H1 (cell line): Measurements from ENCODE around the gene GMEB2. TPM values are rescaled to one million over a fixed set of nuclear protein-coding genes. Genes with fewer than 3 reads are reported as not detected.

Experiments
- HDAC2 ChIP-seq, 2 experiments: fragments of 300-600 bp in 1 of 2; sonication (generic) in 1 of 2; IDR thresholded peaks; 2 replicates each; pipeline ENCODE4 v1.6.1; 2011 to 2012; ENCODE audit warnings: low read depth in 2 of 2, low read length in 2 of 2, mild to moderate bottlenecking in 2 of 2, moderate library complexity in 2 of 2, borderline replicate concordance in 1 of 2, inconsistent platforms in 1 of 2
- KDM4A ChIP-seq: IDR thresholded peaks from one replicate; pipeline ENCODE4 v1.7.1; 2012; ENCODE audit warnings: low read depth, mild to moderate bottlenecking, moderate library complexity, low read length, inconsistent platforms; ENCODE audit not compliant: severe bottlenecking
- SIN3A ChIP-seq, 2 experiments: IDR thresholded peaks in 1 of 2; conservative IDR thresholded peaks in 1 of 2; 2 replicates each; pipeline ENCODE4 v1.6.1; 2011 to 2012; ENCODE audit warnings: low read length in 2 of 2, improper control_type of control experiment in 1 of 2, low read depth in 1 of 2, mild to moderate bottlenecking in 1 of 2
- TAF1 ChIP-seq: IDR thresholded peaks from 2 replicates; pipeline ENCODE4 v1.6.1; 2011; ENCODE audit warnings: mild to moderate bottlenecking, low read depth, low read length
- polyA plus RNA-seq, 7 experiments: library from polyadenylated mRNA; depleted of rRNA in 3 of 7; stranded (reverse) in 5 of 7; unstranded in 2 of 7; fragments of >200 nt in 5 of 7; fragments of 200-250 nt in 2 of 7; gene quantifications; 1 replicate in 5 of 7; 2 replicates in 1 of 7; 4 replicates in 1 of 7; pipeline versions ENCODE4 v1.2.1 to v1.2.3, GENCODE V29; 2011 to 2013; ENCODE audit warnings: missing spikeins in 2 of 7, mixed read lengths in 2 of 7
- total RNA-seq: library from RNA; stranded (reverse); fragmentation: NEBNext Ultra II Directional; extraction: Animal tissue kit (Norgen Biotek cat#: 25700); gene quantifications from 2 replicates; pipeline ENCODE4 v1.2.1, GENCODE V29; 2021
- TF ChIP-seq, protein P1 (sequence below): fragments of 300-600 bp; sonication (generic); IDR thresholded peaks from 2 replicates; pipeline ENCODE4 v1.7.1; 2012; ENCODE audit warnings: low read length, moderate library complexity, mild to moderate bottlenecking, inconsistent platforms; ENCODE audit not compliant: insufficient replicate concordance

Gene GMEB2
- total and polyA plus RNA-seq, 2 of the 8 experiments (the other 6 are each of a cell fraction or from before 2014, with no cell fraction given), result 12.9 to 14.2 TPM

DNA sequence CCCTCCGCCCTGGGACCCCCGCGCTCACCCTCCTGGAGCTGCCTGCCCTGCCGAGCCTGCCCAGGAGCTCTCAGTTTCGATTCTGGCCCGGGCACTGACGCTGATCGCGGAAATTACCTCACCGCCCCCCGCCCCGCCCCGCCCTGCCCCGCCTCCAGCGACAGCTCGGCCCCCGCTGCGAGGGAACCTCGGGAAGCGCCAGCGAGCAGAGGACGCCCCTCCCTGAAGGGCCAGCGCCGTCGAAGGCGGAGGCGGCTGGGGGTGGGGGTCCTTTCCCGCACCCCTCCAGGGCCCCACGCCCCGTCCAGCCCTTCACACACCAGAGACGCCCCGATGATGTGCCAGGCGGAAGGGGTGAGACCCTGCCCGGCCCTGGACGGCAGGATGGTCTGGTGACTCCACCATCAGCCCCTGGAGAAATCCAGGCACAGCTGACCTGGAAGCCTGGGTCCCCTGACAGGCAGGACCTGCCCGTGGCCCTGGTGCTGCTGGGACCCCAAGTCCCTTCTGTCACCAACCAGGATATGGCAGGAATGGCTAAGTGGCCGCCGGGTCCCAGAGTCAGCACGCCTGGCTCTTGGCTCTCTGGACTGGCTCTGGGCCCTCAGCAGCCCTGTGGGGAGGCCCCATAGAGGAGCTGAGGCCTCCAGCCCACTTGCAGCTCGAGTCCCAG is 52.6 kb downstream of the GMEB2 start, which contains the start of gene HELZ2 (continued):
- TF ChIP-seq, protein P1, sequence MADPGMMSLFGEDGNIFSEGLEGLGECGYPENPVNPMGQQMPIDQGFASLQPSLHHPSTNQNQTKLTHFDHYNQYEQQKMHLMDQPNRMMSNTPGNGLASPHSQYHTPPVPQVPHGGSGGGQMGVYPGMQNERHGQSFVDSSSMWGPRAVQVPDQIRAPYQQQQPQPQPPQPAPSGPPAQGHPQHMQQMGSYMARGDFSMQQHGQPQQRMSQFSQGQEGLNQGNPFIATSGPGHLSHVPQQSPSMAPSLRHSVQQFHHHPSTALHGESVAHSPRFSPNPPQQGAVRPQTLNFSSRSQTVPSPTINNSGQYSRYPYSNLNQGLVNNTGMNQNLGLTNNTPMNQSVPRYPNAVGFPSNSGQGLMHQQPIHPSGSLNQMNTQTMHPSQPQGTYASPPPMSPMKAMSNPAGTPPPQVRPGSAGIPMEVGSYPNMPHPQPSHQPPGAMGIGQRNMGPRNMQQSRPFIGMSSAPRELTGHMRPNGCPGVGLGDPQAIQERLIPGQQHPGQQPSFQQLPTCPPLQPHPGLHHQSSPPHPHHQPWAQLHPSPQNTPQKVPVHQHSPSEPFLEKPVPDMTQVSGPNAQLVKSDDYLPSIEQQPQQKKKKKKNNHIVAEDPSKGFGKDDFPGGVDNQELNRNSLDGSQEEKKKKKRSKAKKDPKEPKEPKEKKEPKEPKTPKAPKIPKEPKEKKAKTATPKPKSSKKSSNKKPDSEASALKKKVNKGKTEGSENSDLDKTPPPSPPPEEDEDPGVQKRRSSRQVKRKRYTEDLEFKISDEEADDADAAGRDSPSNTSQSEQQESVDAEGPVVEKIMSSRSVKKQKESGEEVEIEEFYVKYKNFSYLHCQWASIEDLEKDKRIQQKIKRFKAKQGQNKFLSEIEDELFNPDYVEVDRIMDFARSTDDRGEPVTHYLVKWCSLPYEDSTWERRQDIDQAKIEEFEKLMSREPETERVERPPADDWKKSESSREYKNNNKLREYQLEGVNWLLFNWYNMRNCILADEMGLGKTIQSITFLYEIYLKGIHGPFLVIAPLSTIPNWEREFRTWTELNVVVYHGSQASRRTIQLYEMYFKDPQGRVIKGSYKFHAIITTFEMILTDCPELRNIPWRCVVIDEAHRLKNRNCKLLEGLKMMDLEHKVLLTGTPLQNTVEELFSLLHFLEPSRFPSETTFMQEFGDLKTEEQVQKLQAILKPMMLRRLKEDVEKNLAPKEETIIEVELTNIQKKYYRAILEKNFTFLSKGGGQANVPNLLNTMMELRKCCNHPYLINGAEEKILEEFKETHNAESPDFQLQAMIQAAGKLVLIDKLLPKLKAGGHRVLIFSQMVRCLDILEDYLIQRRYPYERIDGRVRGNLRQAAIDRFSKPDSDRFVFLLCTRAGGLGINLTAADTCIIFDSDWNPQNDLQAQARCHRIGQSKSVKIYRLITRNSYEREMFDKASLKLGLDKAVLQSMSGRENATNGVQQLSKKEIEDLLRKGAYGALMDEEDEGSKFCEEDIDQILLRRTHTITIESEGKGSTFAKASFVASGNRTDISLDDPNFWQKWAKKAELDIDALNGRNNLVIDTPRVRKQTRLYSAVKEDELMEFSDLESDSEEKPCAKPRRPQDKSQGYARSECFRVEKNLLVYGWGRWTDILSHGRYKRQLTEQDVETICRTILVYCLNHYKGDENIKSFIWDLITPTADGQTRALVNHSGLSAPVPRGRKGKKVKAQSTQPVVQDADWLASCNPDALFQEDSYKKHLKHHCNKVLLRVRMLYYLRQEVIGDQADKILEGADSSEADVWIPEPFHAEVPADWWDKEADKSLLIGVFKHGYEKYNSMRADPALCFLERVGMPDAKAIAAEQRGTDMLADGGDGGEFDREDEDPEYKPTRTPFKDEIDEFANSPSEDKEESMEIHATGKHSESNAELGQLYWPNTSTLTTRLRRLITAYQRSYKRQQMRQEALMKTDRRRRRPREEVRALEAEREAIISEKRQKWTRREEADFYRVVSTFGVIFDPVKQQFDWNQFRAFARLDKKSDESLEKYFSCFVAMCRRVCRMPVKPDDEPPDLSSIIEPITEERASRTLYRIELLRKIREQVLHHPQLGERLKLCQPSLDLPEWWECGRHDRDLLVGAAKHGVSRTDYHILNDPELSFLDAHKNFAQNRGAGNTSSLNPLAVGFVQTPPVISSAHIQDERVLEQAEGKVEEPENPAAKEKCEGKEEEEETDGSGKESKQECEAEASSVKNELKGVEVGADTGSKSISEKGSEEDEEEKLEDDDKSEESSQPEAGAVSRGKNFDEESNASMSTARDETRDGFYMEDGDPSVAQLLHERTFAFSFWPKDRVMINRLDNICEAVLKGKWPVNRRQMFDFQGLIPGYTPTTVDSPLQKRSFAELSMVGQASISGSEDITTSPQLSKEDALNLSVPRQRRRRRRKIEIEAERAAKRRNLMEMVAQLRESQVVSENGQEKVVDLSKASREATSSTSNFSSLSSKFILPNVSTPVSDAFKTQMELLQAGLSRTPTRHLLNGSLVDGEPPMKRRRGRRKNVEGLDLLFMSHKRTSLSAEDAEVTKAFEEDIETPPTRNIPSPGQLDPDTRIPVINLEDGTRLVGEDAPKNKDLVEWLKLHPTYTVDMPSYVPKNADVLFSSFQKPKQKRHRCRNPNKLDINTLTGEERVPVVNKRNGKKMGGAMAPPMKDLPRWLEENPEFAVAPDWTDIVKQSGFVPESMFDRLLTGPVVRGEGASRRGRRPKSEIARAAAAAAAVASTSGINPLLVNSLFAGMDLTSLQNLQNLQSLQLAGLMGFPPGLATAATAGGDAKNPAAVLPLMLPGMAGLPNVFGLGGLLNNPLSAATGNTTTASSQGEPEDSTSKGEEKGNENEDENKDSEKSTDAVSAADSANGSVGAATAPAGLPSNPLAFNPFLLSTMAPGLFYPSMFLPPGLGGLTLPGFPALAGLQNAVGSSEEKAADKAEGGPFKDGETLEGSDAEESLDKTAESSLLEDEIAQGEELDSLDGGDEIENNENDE, result no peak
- peak; percentile 8; the same call in 1 of the 2 replicates for TF ChIP-seq TAF1
- TF ChIP-seq HDAC2 (IDR thresholded peaks at IDR 0.05; ENCODE audit: borderline replicate concordance in 1 of 2, low read depth in 2 of 2, low read length in 2 of 2), result no peak
- TF ChIP-seq KDM4A, result peak; percentile 60
- TF ChIP-seq SIN3A (conservative IDR thresholded peaks at IDR 0.05 in 1 of 2, IDR thresholded peaks at IDR 0.05 in 1 of 2; ENCODE audit: low read depth in 1 of 2, low read length in 2 of 2), result 0 out of 4 replicates have a peak, but pooled peaks of 1 of the 2 experiments have one; percentile 23
